Measurements from ENCODE around the gene GTF2IRD1. TPM values are rescaled to one million over a fixed set of nuclear protein-coding genes. Genes with fewer than 3 reads are reported as not detected.
A peak's percentile ranks its signal among the peaks of the same experiment; 100 is the strongest.
"Not testable (repeated sequence)": the region's sequence is repeated elsewhere in the genome, so short reads cannot be mapped to it uniquely, and the experiment has no call there.

Gene GTF2IRD1
- total RNA-seq, 1 experiment from 2014 or later = 14.9 TPM

GRCh38 chr7:74542558-74543117 lies 88.9 kb downstream of the GTF2IRD1 start:
- Histone ChIP-seq H3K9me3 (ENCODE audit: low read length) (no peaks in the 10 kb centered on the region), H3K27ac (ENCODE audit: low read length) (no peak overlapping the region), H3K4me1 (ENCODE audit: insufficient read depth, low read length) (no peaks in the 10 kb centered on the region), H3K9me2 (replicated peaks; ENCODE audit: low read length) (no peaks in the 10 kb centered on the region), H3K27me3 (ENCODE audit: low read length) (no peaks in the 10 kb centered on the region), H2AFZ (ENCODE audit: low read length) (no peak overlapping the region), H3K9ac (ENCODE audit: low read length) (no peak overlapping the region), H3K4me2 (ENCODE audit: low read length) (no peak overlapping the region), H3K36me3 (ENCODE audit: low read depth, low read length) (no peaks in the 10 kb centered on the region), H3F3A (ENCODE audit: low read length, unreplicated experiment) (no peaks in the 10 kb centered on the region), H4K20me1 (ENCODE audit: low read length) (no peaks in the 10 kb centered on the region), H3K4me3 (ENCODE audit: low read length) (no peak overlapping the region), H3K79me2 (ENCODE audit: low read length) (no peaks in the 10 kb centered on the region)
- BruUV-seq (replicated peaks) = no TSS peak
- TF ChIP-seq EZH2phosphoT487 (IDR thresholded peaks at IDR 0.05; ENCODE audit: borderline replicate concordance, low read length) (no peak), EZH2 (IDR thresholded peaks at IDR 0.05; ENCODE audit: low read length, unreplicated experiment) (no peak)
- TF ChIP-seq, protein P1, sequence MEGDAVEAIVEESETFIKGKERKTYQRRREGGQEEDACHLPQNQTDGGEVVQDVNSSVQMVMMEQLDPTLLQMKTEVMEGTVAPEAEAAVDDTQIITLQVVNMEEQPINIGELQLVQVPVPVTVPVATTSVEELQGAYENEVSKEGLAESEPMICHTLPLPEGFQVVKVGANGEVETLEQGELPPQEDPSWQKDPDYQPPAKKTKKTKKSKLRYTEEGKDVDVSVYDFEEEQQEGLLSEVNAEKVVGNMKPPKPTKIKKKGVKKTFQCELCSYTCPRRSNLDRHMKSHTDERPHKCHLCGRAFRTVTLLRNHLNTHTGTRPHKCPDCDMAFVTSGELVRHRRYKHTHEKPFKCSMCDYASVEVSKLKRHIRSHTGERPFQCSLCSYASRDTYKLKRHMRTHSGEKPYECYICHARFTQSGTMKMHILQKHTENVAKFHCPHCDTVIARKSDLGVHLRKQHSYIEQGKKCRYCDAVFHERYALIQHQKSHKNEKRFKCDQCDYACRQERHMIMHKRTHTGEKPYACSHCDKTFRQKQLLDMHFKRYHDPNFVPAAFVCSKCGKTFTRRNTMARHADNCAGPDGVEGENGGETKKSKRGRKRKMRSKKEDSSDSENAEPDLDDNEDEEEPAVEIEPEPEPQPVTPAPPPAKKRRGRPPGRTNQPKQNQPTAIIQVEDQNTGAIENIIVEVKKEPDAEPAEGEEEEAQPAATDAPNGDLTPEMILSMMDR (conservative IDR thresholded peaks at IDR 0.05; ENCODE audit: low read depth, low read length) = no peak
- ChIA-PET CTCF (no interaction called here), POLR2A (ENCODE audit: unreplicated experiment) (no interaction called here)
- DNase-seq (no peak), ATAC-seq (no peak)
- intact Hi-C loops (cut with micrococcal nuclease) = no loop called here

- H3K27ac ChIP-seq (ENCODE audit: low read length) = no peak overlapping the region; the same call in 1 of the 2 replicates
- BruUV-seq (replicated peaks) = no TSS peak
- H3K9ac ChIP-seq (ENCODE audit: low read length) = no peak overlapping the region
- CTCF ChIA-PET = no interaction called here
- no peaks in the 10 kb centered on the region for H3F3A ChIP-seq (ENCODE audit: low read length, unreplicated experiment)
- ATAC-seq (peak; percentile 84), DNase-seq (peak; percentile 79)
- H3K79me2 ChIP-seq (ENCODE audit: low read length) = no peaks in the 10 kb centered on the region
- no peaks in the 10 kb centered on the region for H4K20me1 ChIP-seq (ENCODE audit: low read length)
- intact Hi-C loops (cut with micrococcal nuclease) = loop anchor here (1.0 to 2.0 kb wide), 2 partner anchors 95 to 128 kb away; no protein-coding TSS in a partner anchor
- POLR2A ChIA-PET (ENCODE audit: unreplicated experiment) = no interaction called here
- H3K4me3 ChIP-seq (ENCODE audit: low read length) = no peak overlapping the region
- H3K9me2 ChIP-seq (replicated peaks; ENCODE audit: low read length) = no peaks in the 10 kb centered on the region
- no peaks in the 10 kb centered on the region for H3K36me3 ChIP-seq (ENCODE audit: low read depth, low read length)
- no peaks in the 10 kb centered on the region for H3K27me3 ChIP-seq (ENCODE audit: low read length)
- no peaks in the 10 kb centered on the region for H3K4me1 ChIP-seq (ENCODE audit: insufficient read depth, low read length)
- H2AFZ ChIP-seq (ENCODE audit: low read length) = no peak overlapping the region
- no peaks in the 10 kb centered on the region for H3K9me3 ChIP-seq (ENCODE audit: low read length)
- TF ChIP-seq EZH2phosphoT487 (IDR thresholded peaks at IDR 0.05; ENCODE audit: borderline replicate concordance, low read length) (no peak), EZH2 (IDR thresholded peaks at IDR 0.05; ENCODE audit: low read length, unreplicated experiment) (no peak)
- TF ChIP-seq, protein P1 (conservative IDR thresholded peaks at IDR 0.05; ENCODE audit: low read depth, low read length) = peak; percentile 74
- H3K4me2 ChIP-seq (ENCODE audit: low read length) = no peak overlapping the region
Measured at GRCh38 chr7:74544706-74545469, 91.2 kb downstream of the GTF2IRD1 start.

- ChIA-PET CTCF (no interaction called here), POLR2A (ENCODE audit: unreplicated experiment) (no interaction called here)
- Histone ChIP-seq H3K9me2 (replicated peaks; ENCODE audit: low read length) (no peaks in the 10 kb centered on the region), H3K9me3 (ENCODE audit: low read length) (no peaks in the 10 kb centered on the region), H3K4me2 (ENCODE audit: low read length) (no peak overlapping the region), H3F3A (ENCODE audit: low read length, unreplicated experiment) (no peaks in the 10 kb centered on the region), H4K20me1 (ENCODE audit: low read length) (no peaks in the 10 kb centered on the region), H3K27ac (ENCODE audit: low read length) (no peak overlapping the region), H2AFZ (ENCODE audit: low read length) (no peak overlapping the region), H3K9ac (ENCODE audit: low read length) (no peak overlapping the region), H3K4me3 (ENCODE audit: low read length) (no peak overlapping the region), H3K27me3 (ENCODE audit: low read length) (no peaks in the 10 kb centered on the region), H3K79me2 (ENCODE audit: low read length) (no peaks in the 10 kb centered on the region), H3K36me3 (ENCODE audit: low read depth, low read length) (no peaks in the 10 kb centered on the region), H3K4me1 (ENCODE audit: insufficient read depth, low read length) (no peaks in the 10 kb centered on the region)
- no peak for TF ChIP-seq EZH2 (IDR thresholded peaks at IDR 0.05; ENCODE audit: low read length, unreplicated experiment)
- TF ChIP-seq, protein P1 (conservative IDR thresholded peaks at IDR 0.05; ENCODE audit: low read depth, low read length) = no peak
- TF ChIP-seq EZH2phosphoT487 (IDR thresholded peaks at IDR 0.05; ENCODE audit: borderline replicate concordance, low read length) = no peak
- no TSS peak for BruUV-seq (replicated peaks)
- no peak for DNase-seq
- ATAC-seq = no peak
- intact Hi-C loops (cut with micrococcal nuclease) = loop anchor here (1.0 to 2.0 kb wide), 2 partner anchors 96 to 129 kb away; no protein-coding TSS in a partner anchor
Measured at GRCh38 chr7:74545921-74546320, 92.2 kb downstream of the GTF2IRD1 start.

DNA sequence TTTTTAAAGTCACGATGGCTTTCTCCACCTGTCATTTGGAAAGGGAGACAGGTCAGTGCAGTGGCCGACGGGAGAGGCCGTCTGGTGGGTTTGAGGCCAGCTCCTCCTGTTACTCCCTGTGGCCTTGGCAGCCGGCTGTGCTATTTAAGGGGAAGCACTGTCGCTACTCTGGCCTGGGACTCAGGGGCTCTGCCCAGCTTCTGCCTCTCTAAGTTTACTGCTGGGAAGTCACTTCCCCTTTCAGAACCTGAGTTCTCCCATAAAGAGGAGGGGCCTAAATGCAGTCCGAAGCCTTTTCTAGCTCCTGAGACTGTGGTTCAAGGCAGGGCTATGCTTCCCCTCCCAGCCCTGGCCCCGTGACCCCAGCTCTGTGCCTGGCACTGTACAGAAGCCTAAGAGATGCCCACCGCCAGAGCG lies 99.9 kb downstream of the GTF2IRD1 start:
- BruUV-seq (replicated peaks); ATAC-seq; H3K27me3 ChIP-seq (ENCODE audit: low read length); H3K4me2 ChIP-seq (ENCODE audit: low read length); H3K27ac ChIP-seq (ENCODE audit: low read length); H3K36me3 ChIP-seq (ENCODE audit: low read depth, low read length); intact Hi-C loops (cut with micrococcal nuclease); H3F3A ChIP-seq (ENCODE audit: low read length, unreplicated experiment); H3K4me3 ChIP-seq (ENCODE audit: low read length); H3K9ac ChIP-seq (ENCODE audit: low read length); H3K9me3 ChIP-seq (ENCODE audit: low read length); DNase-seq; H3K9me2 ChIP-seq (replicated peaks; ENCODE audit: low read length); POLR2A ChIA-PET (ENCODE audit: unreplicated experiment); H2AFZ ChIP-seq (ENCODE audit: low read length); H3K4me1 ChIP-seq (ENCODE audit: insufficient read depth, low read length); H4K20me1 ChIP-seq (ENCODE audit: low read length); CTCF ChIA-PET; H3K79me2 ChIP-seq (ENCODE audit: low read length): not testable (repeated sequence)

All from PC-3 (cell line).